ENCODE results near the gene OXLD1.
"Not testable (repeated sequence)": the region's sequence is repeated elsewhere in the genome, so short reads cannot be mapped to it uniquely, and the experiment has no call there.

The OXLD1 gene

DNA sequence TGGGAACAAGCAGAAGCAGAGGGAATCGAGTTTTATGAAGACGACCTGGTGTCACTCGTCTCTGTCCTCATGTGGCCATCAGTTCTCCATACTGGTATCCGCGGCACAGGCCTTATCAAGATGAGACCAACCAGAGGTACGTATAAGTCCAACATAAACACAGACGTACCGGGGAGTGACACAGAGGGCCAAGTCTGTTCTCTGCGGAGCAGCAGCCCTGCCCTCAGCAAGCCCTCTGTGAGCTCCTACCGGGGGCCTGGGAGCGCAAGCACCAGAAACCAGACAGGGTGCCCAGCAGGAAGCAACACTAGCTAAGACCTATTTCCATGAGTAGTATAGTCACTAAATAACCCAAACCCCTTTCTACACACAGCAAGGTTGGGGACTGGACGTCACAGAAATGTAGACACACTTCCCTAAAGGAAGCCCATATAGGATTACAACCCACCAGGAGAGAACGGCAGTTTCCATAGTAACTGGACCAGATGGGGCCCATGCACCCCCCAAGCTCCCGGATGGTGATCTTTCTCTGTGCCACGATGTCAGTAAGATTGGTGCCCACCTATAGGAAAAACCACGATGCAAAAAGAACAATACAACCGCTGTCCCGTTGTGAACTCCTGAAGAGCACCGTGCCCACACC is 16.3 kb upstream of the OXLD1 start:
- DNase-seq: no peak

GRCh38 chr17:81681672-81682071 is 15.3 kb upstream of the OXLD1 start:
- DNase-seq: peak; percentile 64

GRCh38 chr17:81680150-81680549 is 13.7 kb upstream of the OXLD1 start:
- no peak for DNase-seq

DNA sequence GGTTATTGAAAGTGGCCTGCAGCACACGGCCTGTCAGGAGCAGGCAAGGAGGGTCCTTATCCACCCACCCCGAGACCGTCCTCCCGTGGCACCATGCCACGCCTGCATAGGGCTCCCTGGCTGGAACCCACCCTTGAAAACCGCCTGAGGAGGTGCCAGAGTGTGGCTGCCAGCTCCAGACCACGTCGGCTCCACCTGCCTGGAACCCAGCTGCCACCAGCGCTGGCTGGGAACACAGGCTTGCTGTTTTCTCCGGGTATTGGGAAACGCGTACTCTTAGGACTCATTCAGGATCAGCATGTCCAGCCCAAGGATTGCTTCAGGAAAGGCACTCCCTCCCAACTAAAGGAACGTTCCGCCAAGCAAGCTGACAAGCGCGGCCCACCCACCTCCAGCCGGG is 10.5 kb upstream of the OXLD1 start:
- no peak for DNase-seq

DNA sequence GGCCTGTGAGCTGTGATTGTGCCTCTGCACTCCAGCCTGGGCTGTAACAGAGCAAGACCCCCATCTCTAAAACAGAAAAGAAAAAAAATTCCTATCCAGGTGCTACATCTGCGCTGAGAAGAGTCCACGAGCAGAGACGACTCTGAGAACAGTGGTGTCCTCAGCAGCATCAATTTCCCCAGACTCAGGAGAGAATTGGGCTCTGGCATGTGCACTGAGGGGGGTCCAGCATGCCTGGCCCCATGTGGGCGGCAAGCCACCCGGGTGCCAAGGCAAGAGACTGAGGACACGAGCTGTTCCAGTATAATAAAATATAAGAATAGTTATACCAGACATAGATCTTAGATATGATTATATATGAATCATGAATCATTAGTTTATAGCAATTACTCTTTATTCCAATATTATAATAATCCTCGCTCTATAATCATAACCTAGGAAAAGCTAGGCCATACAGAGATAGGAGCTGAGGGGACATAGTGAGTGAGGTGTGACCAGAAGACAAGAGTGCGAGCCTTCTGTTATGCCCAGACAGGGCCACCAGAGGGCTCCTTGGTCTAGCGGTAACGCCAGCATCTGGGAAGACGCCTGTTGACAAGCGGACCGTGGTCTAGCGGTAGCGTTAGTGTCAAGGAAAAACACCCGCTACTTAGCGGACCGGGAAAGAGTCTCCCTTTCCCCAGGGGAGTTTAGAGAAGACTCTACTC is 9.3 kb upstream of the OXLD1 start:
- not testable (repeated sequence) for DNase-seq

GRCh38 chr17:81673561-81674258 is 7.3 kb upstream of the OXLD1 start:
- DNase-seq: no peak

- no peak for DNase-seq
Observed at GRCh38 chr17:81672954-81673353, 6.5 kb upstream of the OXLD1 start.

- no peak for DNase-seq
Observed at GRCh38 chr17:81672504-81672903, 6.1 kb upstream of the OXLD1 start.

DNA sequence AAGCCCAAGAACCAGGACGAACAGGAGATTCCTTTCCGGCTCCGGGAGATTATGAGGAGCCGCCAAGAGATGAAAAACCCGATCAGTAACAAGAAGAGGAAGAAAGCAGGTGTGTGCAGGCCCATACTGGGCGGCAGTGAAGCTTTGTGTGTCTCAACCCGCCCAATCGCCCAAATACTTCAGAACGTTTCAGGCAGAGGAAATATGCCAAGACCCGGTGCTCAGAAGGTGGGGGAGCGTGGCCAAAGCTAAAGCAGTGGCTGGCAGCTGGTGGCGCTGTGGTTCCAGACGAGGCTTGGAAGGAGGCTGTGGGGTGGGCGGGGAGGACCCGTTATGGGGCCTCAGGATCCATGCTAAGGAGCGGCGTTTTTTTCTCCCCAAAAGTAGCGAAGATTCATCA is 1.3 kb upstream of the OXLD1 start:
- DNase-seq: no peak

DNA sequence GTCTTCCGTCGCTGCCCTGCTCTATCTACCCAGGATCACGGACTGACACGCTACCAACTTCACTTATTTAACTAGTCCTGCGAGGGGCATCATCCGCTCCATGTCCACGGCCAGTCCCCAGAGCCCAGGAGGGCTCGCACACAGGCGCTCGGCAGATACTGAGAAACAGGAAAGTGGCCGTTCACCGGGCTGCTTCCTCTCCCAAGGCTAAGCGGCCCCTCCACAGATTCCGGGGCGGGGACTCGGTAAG is 388 bp downstream of the OXLD1 start:
- no peak for DNase-seq

DNA sequence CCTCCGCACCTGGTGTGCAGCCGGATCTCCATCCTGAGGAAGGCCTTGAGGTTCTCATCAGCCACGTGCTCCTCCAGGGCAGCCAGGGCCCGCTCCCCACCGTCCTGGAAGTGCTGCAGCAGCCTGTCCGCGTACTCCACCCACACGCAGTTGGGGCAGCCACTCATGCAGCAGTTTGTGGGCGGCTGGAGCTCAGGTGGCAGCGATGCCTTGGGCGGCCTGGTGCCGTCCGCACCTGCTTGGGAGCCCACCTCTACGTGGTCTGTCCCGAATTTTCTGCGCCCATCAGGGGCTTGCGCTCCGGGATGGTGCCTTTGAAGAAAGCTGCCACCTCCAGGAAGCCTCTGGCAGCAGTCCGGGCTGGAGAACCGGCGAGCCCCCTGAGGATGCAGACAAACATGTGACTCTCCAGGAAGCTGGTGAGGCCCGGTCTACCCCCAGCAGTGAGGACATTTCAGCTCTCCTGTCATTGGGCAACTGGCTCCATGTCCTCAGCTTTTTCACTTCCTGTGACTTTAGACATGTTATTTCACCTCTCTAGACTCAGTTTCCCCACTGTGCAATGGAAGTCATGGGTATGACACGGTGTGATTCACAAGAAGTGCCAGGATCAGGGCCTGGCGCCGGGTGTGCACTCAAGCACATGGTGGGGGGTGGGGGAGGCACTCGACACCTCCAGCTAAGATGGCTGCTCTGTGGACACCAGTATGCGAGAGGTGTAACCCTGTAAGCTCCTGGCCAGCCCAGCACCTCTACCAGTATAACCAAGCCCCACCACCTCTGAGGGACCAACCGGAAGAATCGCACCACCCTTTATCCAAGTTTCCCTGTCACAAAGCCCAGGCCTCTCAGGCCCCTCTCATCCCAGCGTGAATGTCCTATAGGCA is 957 bp downstream of the OXLD1 start:
- DNase-seq: no peak

GRCh38 chr17:81664051-81664470 is 2.3 kb downstream of the OXLD1 start:
- DNase-seq: no peak

DNA sequence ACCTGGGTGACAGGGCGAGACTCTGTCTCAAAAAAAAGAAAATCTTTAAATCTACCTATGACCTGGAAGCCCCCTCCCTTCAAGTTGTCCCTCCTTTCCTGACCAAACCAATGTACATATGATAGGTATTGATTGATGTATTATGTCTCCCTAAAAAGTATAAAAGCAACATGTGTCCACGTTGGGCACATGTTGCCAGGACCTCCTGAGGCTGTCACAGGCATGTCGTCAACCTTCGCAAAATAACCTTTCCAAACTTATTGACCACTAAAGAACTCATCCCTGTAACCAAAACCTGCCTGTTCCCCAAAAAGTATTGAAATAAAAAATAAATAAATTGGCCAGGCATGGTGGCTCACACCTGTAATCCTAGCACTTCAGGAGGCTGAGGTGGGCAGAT is 4.4 kb downstream of the OXLD1 start:
- DNase-seq: no peak

GRCh38 chr17:81660441-81660840 is 6.0 kb downstream of the OXLD1 start:
- DNase-seq: no peak

DNA sequence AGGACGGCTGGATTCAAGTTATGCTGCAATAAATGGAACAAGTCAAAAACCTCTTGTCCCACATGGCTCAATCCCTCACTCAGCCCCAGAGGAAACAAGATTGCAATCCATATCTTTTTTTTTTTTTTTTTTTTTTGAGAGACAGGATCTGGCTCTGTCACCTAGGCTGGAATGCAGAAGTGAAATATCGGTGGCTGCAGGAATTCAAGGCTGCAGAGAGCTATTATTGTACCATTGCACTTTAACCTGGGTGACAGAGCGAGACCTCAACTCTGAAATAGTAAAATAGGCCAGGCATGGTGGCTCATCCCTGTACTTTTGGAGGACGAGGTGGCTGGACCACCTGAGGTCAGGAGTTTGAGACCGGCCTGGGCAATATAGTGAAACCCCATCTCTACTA is 7.4 kb downstream of the OXLD1 start:
- no peak for DNase-seq

DNA sequence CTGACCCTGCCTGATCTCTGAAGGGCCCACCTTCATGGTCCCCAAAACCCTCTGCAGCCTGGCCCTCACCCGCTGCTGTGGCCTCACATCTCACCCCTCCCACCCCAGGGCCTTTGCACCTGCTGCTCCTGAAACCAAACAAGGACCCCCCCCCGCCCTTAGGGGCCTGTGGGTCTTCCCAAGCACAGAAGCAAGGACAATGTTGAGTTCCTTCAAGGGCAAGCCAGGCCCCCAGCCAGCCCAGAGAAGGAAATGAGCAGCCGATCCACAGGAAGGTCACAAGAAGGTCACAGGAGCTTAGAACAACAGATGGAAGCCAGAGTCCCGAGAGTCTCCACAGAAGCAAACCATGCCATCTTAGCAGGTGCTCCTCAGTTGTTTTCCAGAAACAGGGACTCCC is 9.6 kb downstream of the OXLD1 start:
- no peak for DNase-seq

DNA sequence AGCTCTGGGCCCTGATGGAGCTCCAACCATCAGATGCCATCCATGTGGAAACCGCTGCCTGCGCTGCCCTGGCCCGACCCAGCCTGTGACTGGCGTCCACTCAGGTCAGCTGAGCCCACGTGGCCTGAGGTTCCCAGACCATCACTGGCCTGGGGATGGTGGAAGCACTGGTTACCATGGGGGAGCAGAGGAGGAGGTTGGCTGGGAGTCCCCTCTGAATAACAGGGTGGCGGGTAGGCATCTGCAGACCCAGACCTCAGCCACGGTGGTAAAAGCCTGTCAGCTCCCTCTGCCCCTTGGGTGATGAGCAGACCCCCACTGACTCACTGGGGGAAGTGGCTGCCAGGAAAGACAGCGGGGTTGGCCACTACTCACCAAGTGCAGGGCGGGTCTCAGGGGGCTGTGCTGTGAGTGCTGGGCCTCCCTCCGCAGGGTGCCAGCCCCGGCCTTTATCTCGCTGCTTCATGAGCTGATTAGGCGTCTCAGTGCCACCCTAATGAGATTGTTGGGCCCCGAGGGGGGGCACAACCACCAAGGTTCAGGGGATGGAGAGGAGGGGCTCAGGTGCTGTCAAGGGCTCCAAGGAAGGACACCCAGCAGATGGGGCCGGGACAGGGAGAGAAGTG is 10.2 kb downstream of the OXLD1 start, which contains the start of gene PDE6G:
TSS of gene PDE6G (minus strand) at position 425 of the 626 bp plus-strand sequence. CDS start 3,237 bp downstream, outside the sequence.
- no peak for DNase-seq

- DNase-seq: no peak
Observed at GRCh38 chr17:81655378-81656117, 10.9 kb downstream of the OXLD1 start.

- no peak for DNase-seq
Observed at GRCh38 chr17:81652906-81653771, 13.3 kb downstream of the OXLD1 start.

- no peak for DNase-seq
Observed at GRCh38 chr17:81651692-81652091, 14.7 kb downstream of the OXLD1 start.

- no peak for DNase-seq
Observed at GRCh38 chr17:81650951-81651350, 15.5 kb downstream of the OXLD1 start.
